DMS153 (cell line): ENCODE data around the gene SLC66A3.
A peak's percentile ranks its signal among the peaks of the same experiment; 100 is the strongest.
"Not testable (repeated sequence)": the region's sequence is repeated elsewhere in the genome, so short reads cannot be mapped to it uniquely, and the experiment has no call there.

Experiments used
- DNase-seq: peaks from one replicate; lab custom pipeline; 2025; lab: John Stamatoyannopoulos, UW

The SLC66A3 gene

DNA sequence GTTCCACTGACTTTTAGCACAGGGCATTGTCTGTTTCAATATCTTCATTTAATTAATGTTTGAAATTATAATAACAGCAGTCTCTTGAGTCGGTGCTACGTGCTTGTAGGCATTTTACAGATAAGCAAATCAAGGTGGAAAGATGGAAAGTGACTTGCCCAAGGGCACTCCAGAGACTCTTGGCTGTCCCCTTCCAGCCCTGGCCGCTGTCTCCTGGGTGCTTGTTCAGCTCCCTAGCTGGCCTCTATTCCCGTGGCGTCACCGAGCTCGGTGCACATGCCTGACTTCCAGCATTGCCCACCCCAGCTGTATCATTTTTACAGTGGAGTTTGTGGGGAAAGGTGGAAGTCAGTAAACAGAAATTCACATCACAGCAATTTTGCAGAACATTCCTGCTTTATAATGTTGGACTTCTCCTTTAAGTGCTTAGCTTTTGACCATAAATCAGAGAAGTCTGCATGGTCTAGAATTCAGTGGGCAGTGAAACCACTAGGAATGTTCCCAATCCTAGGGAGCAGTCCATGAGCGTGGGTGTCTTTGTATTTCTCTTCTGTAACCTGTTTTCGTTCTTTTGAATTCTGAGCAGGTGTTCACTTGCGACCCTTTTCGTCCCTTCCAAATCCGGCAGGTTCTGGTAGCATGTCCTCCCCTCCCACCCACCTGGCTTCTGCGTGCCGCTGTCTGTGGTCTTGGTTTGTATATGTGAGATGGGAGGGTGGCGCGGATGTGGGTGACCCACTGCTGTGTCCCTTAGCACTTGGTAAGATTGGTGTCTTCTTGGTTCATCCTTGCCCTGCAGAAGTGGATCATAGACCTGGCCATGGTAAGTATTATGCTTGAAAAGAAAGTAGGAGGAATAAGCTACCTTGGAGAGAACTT lies 8.4 kb downstream of the SLC66A3 start:
- DNase-seq, result no peak

DNA sequence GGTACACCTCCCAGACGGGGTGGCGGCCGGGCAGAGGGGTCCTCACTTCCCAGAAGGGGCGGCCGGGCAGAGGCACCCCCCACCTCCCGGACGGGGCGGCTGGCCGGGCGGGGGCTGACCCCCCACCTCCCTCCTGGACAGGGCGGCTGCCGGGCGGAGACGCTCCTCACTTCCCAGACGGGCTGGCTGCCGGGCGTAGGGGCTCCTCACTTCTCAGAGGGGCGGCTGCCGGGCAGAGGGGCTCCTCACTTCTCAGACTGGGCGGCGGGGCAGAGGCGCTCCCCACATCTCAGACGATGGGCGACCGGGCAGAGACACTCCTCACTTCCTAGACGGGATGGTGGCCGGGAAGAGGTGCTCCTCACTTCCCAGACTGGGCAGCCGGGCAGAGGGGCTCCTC lies 9.8 kb downstream of the SLC66A3 start:
- DNase-seq, result not testable (repeated sequence)

DNA sequence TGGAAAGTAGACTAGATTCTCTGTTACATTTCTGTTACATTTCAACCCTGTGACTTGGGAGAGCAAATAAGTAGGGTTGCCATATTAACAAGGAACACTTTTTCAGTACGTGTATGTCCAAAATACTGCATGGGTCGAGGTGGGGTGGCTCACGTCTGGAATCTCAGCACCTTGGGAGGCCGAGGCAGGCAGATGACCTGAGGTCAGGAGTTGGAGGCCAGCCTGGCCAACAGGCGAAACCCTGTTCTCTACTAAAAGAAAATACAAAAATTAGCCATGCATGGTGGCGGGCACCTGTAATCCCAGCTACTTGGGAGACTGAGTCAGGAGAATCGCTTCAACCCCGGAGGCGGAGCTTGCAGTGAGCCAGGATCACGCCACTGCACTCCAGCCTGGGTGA lies 11.2 kb downstream of the SLC66A3 start:
- DNase-seq, result no peak

DNA sequence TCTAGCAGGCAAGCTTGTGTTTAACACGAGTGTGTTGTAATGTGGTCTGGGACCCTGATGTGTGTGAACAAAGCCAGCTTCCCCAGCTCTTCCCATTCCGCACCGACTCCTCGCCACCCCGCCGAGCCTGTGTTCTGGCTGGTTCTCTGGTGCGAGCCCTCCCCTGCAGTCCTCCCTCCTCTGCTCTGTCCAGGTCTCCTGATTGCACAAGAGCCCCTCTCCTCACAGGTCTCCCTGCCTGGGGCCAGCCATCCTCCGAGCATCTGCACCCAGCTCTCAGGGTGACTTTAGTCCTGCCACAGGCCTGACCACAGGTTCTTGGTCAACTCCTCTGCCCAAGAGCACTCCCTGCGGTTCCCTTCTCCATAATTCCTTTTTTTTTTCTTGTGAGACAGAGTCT lies 13.2 kb downstream of the SLC66A3 start:
- no peak for DNase-seq

DNA sequence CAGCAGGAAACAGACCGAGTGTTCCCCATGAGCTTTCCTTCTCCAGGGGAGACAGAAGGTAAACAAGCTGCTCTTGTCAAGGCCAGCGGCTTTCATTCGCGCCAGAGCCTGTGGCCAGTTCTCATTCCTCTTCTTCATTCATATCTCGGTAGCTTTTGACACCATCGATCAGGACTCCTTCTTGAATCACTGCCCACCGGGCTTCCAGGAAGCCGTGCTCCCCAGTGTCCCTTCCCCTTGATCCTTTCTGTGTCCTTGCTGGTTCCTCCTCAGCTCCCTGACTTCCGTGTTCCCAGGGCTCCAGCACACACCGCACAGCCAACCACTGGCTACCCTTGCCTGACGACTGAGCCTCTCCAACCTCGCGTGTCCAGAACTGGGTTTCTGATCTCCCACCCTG lies 14.1 kb downstream of the SLC66A3 start:
- DNase-seq, result peak; percentile 9

DNA sequence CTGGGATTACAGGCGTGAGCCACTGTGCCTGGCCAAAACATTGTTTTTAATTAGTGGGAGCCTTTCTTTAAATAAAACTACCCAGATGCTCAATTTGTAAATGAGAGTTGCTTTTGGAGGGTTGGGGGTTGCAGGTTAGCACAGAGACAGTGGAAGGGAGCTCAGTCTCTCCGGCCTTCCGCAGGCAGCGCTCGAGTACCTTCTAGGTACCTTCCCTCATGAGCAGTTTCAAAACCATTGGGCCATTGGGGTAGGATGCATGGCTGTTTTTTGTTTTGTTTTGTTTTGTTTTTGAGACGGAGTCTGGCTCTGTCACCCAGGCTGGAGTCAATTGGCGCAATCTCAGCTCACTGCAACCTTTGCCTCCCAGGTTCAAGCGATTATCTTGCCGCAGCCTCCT lies 19.0 kb downstream of the SLC66A3 start:
- no peak for DNase-seq

DNA sequence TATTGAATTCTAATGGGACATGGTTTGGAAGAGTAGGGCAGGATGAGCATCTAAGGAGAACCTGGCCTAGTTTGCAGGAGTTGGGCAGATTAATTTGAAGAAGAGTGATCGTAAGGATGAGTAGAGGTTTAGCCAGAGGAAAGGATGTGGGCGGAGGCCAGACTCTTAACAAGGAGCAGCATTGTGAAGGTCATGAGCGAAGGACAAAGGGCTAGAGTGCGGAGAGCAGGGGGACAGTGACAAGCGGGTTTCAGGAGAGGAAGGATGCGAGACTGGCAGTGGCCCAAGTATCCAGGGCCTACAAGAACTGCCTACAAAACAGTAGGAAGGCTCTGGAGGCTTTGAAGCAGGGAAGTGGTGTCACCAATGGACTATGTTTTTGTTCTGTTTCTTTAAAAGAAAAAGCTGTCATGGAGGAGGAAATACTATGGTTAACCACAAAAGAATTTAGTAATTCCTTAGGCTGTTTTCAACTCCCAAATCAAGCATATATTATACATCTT lies 20.1 kb downstream of the SLC66A3 start:
- no peak for DNase-seq

DNA sequence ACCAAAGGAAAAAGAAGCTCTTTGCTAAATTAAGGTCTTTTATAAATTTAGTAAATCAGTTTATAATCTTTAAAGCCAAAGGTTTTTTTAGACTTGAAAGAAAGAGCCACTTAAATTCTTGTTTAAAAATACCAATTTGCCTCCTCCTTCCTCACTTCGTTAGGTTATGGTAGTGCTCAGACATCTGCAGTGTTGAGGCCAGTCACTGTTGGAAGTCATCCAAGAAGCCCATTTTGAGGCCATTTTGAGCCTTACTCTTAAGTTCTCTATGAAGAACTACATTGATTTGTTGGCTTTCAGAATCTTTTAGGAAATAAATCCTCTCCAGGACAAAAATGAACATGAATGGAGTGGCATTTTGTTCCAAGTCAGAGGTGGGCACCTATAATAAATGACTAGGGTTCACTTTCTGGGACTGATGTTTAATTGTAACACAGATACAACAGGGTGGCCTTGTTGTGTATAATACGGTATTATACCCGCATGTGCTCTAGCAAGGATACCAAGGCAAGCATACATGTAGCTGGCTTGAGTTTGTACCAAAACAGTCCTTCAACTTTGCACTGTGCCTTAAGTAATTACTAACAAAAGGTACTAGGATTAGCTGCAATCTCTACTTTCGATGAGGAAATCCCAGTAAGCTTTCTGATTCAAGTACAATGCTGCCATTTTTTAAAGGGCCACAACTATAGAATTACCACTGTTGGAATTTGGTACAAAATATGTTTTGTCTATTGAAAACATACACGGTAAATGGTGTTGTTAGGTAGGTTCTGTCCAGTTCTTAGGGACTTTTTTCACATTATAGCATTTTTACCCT lies 22.8 kb downstream of the SLC66A3 start:
- no peak for DNase-seq

DNA sequence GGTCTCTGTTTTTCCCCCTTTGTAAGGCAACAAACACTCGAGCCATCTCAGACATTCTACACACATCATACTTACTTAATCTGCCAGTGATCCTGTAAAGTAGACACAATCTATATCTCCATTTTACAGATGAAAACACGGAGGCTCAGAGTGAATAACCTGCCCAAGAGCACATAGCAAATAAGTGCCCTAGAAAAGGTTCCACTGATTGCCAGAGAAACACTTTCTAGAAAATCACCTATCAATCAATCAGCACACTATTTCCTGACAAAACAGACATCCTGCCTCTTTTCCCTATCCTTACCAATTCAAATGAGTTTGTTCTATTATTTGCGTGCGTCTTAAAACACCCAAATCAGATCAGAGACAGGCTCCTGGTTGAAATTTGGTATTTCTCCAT lies 23.9 kb downstream of the SLC66A3 start:
- no peak for DNase-seq

DNA sequence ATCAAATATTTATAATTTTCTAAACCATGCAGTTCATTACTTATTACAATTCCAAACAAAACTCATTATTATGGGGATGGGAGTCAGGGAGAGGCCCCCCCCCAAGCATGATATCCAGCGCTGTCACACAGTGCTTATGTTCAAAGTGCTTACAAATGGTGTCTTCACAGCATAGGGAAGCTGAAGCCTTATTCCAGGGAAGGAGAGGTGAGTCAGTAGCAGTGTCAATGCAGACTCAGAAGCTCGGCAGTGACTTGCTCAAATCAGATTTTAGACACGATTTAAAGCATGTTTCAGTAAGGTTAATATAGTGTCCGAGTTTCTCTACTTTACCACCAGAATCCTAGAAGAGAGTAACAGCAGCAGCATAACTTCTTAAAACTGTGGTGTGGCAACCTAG lies 24.6 kb downstream of the SLC66A3 start:
- DNase-seq, result no peak

DNA sequence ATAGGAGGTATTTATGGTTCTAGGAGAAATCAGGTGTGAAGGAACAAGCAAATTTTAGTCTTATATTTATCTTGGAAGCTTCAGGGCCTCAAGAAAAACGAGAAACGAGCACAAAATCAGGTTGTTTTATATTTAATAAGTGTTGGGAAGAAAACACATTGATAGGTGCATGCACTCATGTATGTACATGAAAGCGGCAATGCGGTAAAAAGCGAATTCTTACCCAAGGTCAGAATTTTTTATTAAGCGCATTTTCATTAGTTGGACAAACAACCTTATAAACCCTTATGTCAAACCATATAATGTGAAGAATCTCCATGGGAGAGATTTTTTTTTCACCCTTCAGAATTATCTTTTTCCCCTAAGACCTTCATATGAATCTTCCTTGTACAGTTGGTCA lies 25.4 kb downstream of the SLC66A3 start:
- no peak for DNase-seq

DNA sequence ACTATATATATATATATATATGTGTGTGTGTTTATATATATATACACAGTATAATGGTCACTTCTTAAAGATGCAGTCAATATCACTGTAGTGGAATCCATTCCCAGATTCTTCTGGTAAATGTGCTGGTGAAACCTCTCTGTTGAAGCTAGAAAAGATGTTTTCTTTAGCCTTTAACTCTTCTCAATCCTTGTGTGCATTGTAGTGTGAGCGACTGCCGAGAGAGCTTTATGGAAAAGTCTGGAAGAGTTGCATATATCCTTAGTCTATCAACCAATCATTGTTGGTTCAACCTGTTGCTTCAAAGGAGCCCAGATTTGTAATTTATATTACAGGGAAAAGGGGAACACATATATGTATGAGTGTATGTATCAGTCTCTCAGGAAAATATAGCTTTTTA lies 27.7 kb downstream of the SLC66A3 start:
- no peak for DNase-seq

DNA sequence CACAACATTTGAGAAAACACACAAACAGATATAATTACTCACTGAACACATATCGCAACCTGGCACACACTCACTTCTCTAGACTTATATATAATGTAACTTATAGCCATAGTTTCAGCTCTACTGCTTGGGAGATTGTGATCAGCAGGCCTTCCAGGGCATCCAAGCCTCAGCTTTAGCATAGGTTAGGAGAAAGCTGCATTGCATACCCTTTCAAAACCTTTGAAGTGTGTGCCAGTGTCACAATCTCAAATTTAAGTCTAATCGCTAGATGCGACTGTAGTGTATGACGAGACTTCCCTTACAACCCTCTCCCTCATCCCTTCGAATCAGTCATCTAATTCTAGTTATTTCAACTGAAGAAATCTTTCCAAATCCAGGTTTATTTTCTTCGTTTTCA lies 30.9 kb downstream of the SLC66A3 start:
- no peak for DNase-seq

DNA sequence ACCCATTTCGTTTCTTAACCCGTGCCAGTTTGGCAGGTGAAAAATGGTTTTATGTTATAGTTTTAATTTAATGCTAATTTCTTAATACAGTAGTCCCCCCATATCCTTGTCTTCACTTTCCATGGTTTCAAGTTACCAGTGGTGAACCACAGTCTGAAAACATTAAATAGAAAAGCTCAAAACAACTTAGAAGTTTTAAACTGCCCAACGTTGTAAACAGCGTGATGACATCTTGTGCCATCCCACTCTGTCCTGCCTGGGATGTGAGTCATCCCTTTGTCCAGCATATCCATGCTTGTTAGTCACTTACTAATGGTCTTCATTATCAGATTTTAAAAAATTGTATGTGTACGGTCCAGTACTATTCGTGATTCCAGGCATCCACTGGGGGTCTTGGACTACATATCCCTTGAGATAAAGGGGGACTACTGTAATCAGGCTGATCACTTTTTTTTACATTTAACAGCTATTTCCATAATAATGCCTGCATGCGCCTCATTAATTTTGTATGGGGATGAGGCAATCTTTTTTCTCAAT lies 31.9 kb downstream of the SLC66A3 start:
- DNase-seq, result no peak

DNA sequence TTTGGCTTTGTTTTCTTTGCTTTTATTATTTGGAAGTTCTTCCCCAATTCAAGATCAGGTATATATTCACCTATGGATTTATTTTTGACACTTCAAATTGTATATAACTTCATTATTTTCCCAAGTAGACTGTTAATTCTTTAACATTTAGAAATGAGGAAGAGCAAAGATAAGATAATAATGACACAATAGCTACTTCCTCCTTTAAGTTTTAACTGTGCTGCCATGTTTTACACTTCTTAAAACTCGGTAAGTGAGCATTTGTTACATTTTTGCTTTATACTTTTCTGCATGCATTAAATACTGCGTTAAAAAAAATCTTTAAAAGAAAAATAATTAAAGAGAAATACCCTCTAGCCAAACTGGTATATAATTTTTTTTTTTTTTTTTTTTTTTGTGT lies 32.5 kb downstream of the SLC66A3 start:
- no peak for DNase-seq

DNA sequence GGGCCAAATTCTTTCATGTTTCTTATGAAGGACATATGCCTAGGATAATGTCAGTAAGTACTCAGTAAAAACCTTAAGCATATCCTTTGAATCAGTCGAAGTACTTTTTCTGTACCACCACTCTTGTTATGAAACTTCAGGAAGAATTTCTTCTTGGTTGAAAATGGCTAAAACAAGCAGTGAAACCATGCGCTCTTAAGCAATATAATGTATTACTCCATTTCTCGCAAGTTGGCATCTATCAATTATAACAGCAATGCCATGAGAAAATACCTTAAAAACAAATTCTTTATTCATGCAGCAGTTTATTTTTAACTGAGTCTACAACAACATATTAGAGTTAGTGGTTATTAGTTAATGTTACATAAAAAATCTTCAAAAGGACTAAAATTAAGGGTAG lies 41.0 kb downstream of the SLC66A3 start:
- DNase-seq, result no peak

DNA sequence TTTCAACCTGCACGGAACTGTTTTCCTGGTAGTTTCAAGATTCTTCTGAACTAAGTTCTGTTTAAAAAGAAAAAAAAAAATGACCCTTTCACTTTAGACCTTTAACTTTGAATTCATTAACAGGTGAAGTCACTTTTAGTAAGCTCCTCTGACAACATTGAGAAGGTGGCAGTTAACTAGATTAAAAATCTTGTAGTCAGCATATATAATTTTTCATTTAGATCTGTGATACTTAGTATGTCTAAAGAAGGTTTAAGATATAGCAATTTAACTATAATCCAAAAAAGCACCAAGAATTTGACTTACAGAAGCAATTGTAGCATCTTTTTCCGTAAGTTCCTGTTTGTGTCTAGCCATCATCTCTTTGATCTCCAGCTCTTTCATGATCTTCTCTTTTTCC lies 45.4 kb downstream of the SLC66A3 start:
- no peak for DNase-seq

DNA sequence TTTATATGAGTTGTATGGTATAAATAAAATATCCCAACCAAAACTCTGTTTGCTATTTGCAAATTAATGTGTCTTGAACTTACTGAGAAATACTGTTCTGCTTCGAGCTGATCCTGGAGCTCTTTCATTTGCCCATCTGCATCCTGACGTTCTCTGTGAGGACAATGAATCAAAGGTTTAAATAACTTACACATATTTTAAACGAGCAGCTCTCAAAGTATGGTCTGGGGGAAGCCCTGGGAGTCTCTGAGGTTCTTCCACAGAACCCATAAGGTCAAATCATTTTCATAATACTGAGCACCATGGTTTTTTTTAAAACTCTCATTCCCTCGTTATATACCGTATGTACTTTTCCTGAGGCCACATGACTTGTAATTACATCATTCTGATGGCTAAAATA lies 46.7 kb downstream of the SLC66A3 start:
- DNase-seq, result no peak

DNA sequence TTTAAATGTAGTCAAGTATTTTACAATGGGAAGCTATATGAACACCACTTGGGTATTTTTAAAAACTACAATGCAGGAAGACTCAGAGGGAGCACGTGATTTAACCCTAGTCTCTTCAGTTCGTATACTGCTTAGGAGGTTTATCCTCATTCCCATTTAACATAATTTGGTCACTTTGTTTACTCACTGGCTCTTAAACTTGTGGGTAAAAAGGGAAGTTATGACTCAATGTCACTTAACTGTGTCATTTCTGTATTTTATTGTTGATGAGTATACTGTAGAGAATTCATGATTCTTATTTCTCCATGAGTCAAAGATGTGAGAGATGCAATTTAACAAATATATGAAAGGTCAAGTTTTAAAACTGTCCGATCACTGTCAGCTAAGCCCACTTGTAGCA lies 48.2 kb downstream of the SLC66A3 start:
- DNase-seq, result no peak

DNA sequence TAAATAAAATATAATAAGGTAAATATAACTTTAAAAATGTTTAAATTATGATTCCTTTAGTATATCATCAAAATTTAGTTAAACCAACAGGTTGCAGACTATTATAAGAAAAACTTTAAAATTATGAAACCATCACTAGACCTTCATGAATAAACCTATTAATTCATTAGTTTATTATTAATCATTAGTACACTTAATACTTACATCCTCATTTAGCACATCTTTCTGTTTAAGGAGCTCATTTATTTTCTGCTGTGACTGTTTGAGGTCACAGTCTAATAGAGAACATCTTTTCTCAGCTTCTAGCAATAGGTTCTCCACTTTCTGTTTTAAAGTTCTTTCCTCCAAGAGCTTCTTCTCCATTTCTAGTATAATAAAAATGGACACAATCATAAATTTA lies 52.8 kb downstream of the SLC66A3 start:
- no peak for DNase-seq

DNA sequence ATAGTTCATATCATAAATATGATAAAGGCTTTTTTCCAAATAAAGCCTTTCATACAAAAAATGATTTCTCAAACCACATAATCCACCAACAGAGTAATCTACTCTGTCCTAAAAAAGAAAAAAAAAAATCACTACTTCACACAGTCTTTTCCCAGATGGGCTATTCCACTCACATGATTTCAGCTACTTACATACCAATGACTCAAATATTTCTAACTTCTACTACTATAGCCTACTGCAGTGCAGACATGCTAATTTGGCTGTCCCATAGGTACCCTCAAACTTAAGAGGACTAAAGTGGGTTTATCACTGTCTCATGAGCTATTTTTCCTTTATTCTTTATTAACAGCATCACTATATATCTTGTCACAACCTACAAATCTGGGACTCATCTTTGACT lies 57.4 kb downstream of the SLC66A3 start:
- DNase-seq, result no peak

DNA sequence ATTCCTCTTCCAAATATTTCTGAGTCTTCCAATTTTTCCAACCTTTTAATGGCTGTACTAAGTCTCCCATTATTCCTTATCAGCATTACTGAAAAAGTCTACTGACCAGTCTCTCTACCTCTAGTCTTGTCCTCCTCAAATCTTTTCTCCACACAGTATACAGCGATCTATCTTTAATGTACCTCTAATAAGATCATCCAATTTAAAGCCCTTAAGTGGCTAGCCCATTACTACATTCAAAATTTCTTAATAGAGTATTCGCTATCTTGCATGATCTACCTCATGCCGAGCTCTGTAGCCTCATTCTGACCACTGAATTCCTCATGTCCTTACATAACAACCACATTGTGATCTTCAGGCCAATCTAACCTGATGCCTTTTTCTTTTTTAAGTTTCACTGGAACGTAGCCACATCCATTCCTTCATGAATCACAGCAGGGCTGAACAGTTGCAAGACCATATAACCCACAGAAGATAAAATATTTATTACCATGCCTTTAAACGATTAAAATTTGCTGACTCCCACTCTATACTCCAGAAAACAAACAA lies 57.9 kb downstream of the SLC66A3 start:
- DNase-seq, result no peak

DNA sequence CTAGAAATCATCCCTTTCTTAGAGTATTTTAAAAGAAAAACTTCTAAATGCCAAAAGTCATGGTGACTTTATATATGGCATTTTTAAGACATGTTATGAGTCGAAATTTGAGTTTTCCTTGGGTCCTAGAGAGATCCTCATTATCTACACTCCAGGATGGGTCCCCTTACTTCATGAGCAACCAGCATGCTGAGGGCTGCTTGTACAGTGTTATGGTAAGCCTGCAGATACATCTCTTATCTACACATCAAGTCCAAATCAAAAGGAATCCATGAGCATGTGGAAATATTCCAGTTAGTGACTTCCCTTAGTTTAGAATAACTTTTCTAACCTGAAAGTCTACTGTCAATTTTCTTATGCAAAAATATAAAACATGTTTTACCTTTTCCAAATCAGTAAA lies 58.7 kb downstream of the SLC66A3 start:
- DNase-seq, result no peak
